Tibial nerve (tissue), 4 donors: ENCODE results near the gene HCFC1R1.

Experiments used
- CTCF ChIP-seq, 5 experiments: fragments of 200-600 bp in 3 of 5; fragments of 450-650 bp in 2 of 5; sonication (generic) in 3 of 5; IDR thresholded peaks; one replicate each; pipeline ENCODE4 v1.5.1; 2016 to 2019; ENCODE audit warnings: antibody characterized with exemption in 5 of 5, mild to moderate bottlenecking in 3 of 5, moderate library complexity in 2 of 5
- EP300 ChIP-seq, 2 donors: sonication (generic); formaldehyde crosslinking; IDR thresholded peaks; one replicate each; pipeline ENCODE4 v1.6.1; 2017; ENCODE audit warnings: antibody characterized with exemption in 2 of 2, mild to moderate bottlenecking in 1 of 2
- POLR2A ChIP-seq, 2 donors: fragments of 450-650 bp; IDR thresholded peaks; one replicate each; pipeline ENCODE4 v1.6.1; 2017; ENCODE audit warnings: antibody characterized with exemption in 2 of 2, mild to moderate bottlenecking in 2 of 2, moderate library complexity in 2 of 2

- TF ChIP-seq EP300 (IDR thresholded peaks at IDR 0.05) (no peak), CTCF (IDR thresholded peaks at IDR 0.05) (no peak), POLR2A (IDR thresholded peaks at IDR 0.05) (no peak)
Observed at GRCh38 chr16:2976673-2977072, 47.1 kb downstream of the HCFC1R1 start.
